ENCODE results near the gene TMC8.
"Not testable (repeated sequence)": the region's sequence is repeated elsewhere in the genome, so short reads cannot be mapped to it uniquely, and the experiment has no call there.

TMC8 gene

GRCh38 chr17:78170692-78171590 is 40.4 kb downstream of the TMC8 start:
- in situ Hi-C loops (cut with MboI; ENCODE audit: low pct_unique_long_range_greater_than_20kb, low sequenced_read_pairs) = no loop called here
- no peak for DNase-seq

- DNase-seq; in situ Hi-C loops (cut with MboI; ENCODE audit: low pct_unique_long_range_greater_than_20kb, low sequenced_read_pairs): not testable (repeated sequence)
These were observed 41.1 kb downstream of the TMC8 start for GRCh38 chr17:78171591-78172248.

DNA sequence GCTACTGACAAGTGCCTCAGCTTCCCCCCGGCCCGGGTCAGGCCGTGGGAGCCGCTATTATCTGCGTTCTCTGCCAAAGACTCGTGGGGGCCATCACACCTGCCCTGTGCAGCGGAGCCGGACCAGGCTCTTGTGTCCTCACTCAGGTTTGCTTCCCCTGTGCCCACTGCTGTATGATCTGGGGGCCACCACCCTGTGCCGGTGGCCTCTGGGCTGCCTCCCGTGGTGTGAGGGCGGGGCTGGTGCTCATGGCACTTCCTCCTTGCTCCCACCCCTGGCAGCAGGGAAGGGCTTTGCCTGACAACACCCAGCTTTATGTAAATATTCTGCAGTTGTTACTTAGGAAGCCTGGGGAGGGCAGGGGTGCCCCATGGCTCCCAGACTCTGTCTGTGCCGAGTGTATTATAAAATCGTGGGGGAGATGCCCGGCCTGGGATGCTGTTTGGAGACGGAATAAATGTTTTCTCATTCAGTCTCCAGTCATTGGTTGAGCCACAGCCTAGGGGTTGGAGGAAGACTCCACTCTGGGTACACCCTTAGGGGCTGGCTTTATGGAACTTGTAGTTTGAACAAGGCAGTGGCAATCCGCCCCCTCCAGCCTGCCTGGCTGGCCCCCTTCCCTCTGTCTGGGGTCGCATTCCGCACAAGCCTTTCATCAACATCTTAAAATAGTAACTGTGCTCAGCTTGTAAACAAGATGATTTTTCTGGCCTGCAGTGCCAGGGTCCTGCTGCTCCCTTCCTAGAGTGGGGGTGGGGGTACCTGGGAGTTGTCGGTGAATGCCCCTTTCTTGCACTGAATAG is 41.9 kb downstream of the TMC8 start:
- in situ Hi-C loops (cut with MboI; ENCODE audit: low pct_unique_long_range_greater_than_20kb, low sequenced_read_pairs) = no loop called here
- DNase-seq = peak; percentile 63

DNA sequence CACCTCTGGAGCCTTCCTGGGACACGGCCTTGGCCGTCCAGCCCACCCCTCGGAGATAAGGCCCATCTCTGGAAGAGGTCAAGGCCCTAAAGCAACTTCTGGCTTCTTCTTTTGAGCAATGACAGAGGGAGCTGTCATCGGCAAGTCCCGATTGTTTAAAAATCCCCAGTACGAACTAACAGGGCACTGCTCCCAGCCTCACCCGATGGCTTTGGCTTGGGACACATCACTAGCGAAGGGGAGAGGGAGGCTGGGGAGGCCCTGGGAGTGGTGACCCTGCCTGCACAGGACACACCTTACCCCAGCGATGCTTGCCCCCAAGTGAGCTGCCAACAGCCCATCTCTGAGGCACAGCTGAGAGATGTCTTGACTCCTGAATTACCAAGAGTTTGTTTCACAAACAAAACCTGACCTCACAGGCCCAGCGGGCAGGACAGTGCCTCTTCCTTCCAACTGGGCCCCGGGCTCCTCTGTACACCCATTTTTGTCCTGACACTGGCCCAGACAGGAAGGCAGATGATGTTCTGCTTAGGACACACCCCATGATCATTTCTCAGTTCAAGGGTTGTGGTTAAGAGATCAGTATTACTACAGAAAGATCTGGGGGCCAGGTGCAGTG is 42.6 kb downstream of the TMC8 start:
- in situ Hi-C loops (cut with MboI; ENCODE audit: low pct_unique_long_range_greater_than_20kb, low sequenced_read_pairs) = no loop called here

DNA sequence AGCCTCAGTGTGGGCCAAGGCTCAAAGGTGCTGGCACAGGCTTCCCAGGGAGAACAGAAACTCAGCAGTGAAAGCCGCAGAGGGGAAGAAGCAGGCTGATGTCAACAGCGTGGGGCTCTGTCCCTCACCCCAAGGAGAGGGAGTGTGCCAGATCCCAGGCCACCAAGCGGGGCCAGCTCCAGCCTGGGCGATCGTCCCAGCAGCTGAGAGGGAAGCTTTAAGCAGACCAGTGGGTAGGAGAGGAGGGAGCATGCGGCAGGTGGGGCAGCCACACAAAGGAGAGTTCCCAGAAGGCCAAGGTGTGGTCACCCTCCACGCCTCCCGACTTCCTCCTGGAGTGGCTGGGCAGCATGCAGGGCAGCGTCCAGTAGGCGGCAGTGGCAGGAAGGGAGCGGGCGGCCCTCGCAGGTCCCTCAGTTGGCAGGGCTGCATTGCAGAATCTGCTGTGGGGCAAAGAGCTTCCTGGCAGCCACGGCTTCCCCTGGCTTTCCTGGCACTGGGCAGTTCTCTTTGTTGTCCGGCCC is 43.8 kb downstream of the TMC8 start:
- in situ Hi-C loops (cut with MboI; ENCODE audit: low pct_unique_long_range_greater_than_20kb, low sequenced_read_pairs) = no loop called here
- no peak for DNase-seq

More for the DNA sequence above, 42.6 kb downstream of the TMC8 start:
- DNase-seq = no peak

- DNase-seq = no peak
- in situ Hi-C loops (cut with MboI; ENCODE audit: low pct_unique_long_range_greater_than_20kb, low sequenced_read_pairs) = no loop called here
These were observed 44.5 kb downstream of the TMC8 start for GRCh38 chr17:78174870-78175642.

GRCh38 chr17:78175643-78175981 is 45.0 kb downstream of the TMC8 start:
- in situ Hi-C loops (cut with MboI; ENCODE audit: low pct_unique_long_range_greater_than_20kb, low sequenced_read_pairs) = no loop called here

GRCh38 chr17:78176548-78177025 is 46.0 kb downstream of the TMC8 start:
- in situ Hi-C loops (cut with MboI; ENCODE audit: low pct_unique_long_range_greater_than_20kb, low sequenced_read_pairs) = no loop called here
- DNase-seq = peak; percentile 84

More at GRCh38 chr17:78175643-78175981, 45.0 kb downstream of the TMC8 start:
- no peak for DNase-seq

DNA sequence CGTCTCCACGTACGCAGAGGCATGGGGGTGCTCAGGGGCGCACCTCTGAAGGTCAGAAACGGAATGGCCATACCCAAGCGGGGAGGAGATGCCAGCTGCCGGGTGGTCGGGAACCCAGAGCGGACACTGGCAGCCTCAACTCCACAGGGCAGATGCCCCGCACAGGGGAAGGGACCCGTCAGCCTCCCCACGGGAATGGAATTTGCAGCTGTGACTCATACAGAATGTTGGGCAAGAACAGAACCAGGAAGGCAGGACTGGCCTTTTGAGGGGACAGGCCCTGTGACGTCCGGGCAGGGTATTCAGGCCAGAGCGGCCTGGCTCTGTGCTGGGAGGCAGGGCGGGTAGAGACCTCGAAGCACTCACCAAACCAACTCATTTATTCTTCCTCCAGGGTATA is 48.8 kb downstream of the TMC8 start:
- in situ Hi-C loops (cut with MboI; ENCODE audit: low pct_unique_long_range_greater_than_20kb, low sequenced_read_pairs) = no loop called here
- no peak for DNase-seq

DNA sequence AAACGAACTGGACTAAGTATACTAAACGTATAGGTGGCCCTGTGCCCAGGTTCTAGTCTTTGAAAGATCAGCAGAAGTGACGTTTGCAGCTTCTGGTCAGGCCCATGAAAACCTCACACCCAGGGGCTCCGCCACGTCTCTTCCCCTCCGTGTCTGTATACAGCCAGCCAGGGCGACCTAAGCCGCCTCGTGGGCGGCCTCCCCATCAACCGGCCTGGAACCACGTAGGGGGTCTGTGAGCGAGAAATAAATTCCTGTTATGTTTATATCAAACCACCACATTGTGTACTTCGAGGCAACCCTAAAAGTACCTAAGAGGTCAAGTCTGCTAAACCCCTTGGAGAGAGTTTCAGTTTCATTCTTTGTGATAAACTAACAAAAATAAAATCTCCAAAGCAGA is 49.5 kb downstream of the TMC8 start:
- DNase-seq = no peak
- in situ Hi-C loops (cut with MboI; ENCODE audit: low pct_unique_long_range_greater_than_20kb, low sequenced_read_pairs) = no loop called here

GRCh38 chr17:78180508-78180907 is 49.9 kb downstream of the TMC8 start:
- in situ Hi-C loops (cut with MboI; ENCODE audit: low pct_unique_long_range_greater_than_20kb, low sequenced_read_pairs) = no loop called here
- no peak for DNase-seq

GRCh38 chr17:78182504-78182903 is 51.9 kb downstream of the TMC8 start:
- no peak for DNase-seq
- in situ Hi-C loops (cut with MboI; ENCODE audit: low pct_unique_long_range_greater_than_20kb, low sequenced_read_pairs) = no loop called here

GRCh38 chr17:78183916-78184315 is 53.3 kb downstream of the TMC8 start:
- DNase-seq = no peak
- in situ Hi-C loops (cut with MboI; ENCODE audit: low pct_unique_long_range_greater_than_20kb, low sequenced_read_pairs) = no loop called here

DNA sequence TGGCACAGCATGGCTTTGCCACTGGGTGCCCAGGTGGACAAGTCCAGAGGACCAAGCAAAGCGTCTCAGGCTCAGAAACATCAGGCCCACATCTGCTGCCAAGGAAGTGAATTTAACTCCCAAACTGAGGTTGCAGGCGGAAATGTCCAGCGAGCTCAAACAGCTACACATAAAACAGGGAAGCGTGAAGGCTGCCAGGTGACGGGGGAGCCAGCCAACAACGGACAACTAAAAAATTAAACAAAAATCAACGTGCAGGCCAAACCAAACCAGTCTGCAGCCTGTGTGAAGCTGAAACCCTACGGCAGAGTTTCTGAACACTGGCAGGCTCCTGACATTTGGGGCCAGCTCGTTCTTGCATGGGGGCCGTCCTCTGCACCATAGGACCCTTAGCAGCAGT is 53.8 kb downstream of the TMC8 start:
- in situ Hi-C loops (cut with MboI; ENCODE audit: low pct_unique_long_range_greater_than_20kb, low sequenced_read_pairs) = no loop called here
- no peak for DNase-seq

GRCh38 chr17:78184868-78185267 is 54.3 kb downstream of the TMC8 start:
- in situ Hi-C loops (cut with MboI; ENCODE audit: low pct_unique_long_range_greater_than_20kb, low sequenced_read_pairs) = no loop called here
- no peak for DNase-seq

DNA sequence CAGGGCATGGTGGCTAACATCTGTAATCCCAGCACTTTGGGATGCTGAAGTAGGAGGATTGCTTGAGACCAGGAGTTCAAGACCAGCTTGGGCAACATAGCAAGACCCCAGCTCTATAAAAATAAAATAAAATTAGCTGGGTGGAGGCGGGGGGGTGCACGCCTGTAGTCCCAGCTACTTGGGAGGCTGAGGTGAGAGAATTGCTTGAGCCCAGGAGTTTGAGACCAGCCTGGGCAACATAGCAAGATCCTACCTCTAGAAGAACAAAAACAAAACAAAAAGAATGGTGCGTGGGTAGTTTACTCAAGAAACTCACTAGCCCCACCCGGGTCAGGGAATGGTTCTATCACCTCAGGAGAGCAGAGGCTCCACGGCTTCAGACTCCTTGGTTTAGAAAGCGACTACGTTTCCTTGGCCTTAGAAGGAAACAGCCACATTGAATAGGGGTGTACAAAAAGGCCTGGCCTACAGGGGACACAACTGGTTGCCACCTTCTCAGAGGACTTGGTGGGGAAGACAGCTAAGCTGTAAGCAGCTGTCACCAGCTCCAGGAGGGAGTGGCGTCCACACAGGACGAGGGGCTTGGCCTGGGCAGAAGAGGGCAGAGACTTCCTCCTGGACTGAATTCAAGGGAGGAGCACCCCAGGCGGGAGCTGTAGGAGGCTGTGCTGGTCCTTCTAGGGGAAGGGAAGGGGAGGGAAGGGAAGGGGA is 55.6 kb downstream of the TMC8 start:
- in situ Hi-C loops (cut with MboI; ENCODE audit: low pct_unique_long_range_greater_than_20kb, low sequenced_read_pairs) = no loop called here
- peak; percentile 60 for DNase-seq

DNA sequence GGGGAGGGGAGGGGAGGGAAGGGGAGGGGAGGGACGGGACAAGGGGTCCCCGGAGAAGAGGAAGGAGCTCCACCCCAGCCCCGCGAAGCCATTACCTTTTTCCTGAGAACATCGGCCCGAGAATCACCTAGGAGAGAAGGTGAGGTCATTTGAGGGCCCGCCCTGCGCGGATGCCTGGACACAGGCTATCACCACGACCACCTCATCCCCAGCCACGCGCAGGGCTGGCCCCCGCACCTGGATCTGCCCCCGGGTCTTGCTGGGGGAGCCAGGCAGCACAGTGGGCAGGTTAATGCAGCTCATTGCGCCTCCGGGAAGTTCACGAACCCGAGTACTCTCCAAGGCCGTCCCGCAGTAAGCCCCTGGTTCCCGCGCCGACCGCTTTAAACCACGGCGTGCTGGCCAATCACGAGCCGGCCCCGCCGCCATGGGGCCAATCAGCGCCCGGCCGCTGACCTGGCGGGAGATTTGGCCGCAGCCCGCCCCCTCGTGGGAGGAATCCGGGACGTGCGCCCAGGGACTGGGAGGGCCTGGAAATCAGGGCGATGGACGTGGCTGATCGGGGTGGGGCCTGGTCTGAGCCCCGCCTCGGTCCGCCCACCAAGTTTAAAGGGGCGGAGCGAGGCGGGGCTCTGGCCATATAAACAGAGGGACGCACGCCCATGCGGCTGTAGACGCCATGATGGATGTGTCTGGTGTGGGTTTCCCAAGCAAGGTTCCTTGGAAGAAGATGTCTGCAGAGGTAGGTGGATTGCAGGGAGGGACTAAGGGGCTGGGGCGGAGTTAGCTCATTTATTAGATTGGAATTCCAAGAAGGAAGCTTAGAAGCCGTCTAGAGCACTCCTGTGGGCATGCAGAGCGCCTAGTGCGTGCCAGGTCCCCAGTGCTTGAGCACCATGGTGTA is 56.4 kb downstream of the TMC8 start, which contains the start of the genes AFMID and TK1:
Gene AFMID, plus strand, starts transcription at position 671 of the 904 bp plus-strand sequence. Its CDS starts 9 bp downstream, at position 680.
Gene TK1, minus strand, starts transcription at position 361 of the 904 bp plus-strand sequence. Its CDS starts 58 bp downstream, at position 303.
- in situ Hi-C loops (cut with MboI; ENCODE audit: low pct_unique_long_range_greater_than_20kb, low sequenced_read_pairs) = no loop called here
- peak; percentile 99 for DNase-seq
